AG04449 (cell line): ENCODE results near the gene TTC23.

Source experiments
- CTCF ChIA-PET: fragments of 350-600 bp; formaldehyde crosslinking; extraction: SDS; loops from one replicate; lab custom pipeline; 2021; ENCODE audit warnings: antibody characterized with exemption; lab: Yijun Ruan, JAX
- POLR2A ChIA-PET: fragments of 400-600, 350-600 bp; formaldehyde crosslinking; extraction: SDS; loops from one replicate; lab custom pipeline; 2020; ENCODE audit warnings: antibody characterized with exemption, inconsistent platforms; lab: Yijun Ruan, JAX
- DNase-seq: peaks from one replicate; pipeline ENCODE4 v3.0.0-alpha.2; 2010; ENCODE audit warnings: low read depth, low spot score
- H3K4me3 ChIP-seq: 2 replicates; pipeline ENCODE4 v1.5.1; 2011; ENCODE audit warnings: low read depth, mild to moderate bottlenecking, control low read depth, low read length
- CTCF ChIP-seq: IDR thresholded peaks from one replicate; pipeline ENCODE4 v1.5.1; 2011; ENCODE audit warnings: mild to moderate bottlenecking, moderate library complexity, low read length, control low read depth, inconsistent platforms; ENCODE audit not compliant: insufficient read depth; ENCODE audit errors: missing control alignments

TTC23 gene

GRCh38 chr15:99104788-99105513 is 144.4 kb downstream of the TTC23 start, which contains the start of gene SYNM:
SYNM (plus strand) TSS chr15:99105080; CDS start chr15:99105200, 120 bp downstream.
- ChIA-PET CTCF (interaction anchor here (0.6 to 11.3 kb wide), 27 partner anchors 10 to 675 kb away, joined by 3 to 196 read pairs (median 5); no protein-coding TSS in a partner anchor), POLR2A (interaction anchor here (0.6 to 1.6 kb wide), 2 partner anchors 18 to 146 kb away, joined by 3 to 7 read pairs; no protein-coding TSS in a partner anchor)
- TF ChIP-seq CTCF: peak; percentile 67
- DNase-seq: no peak
- H3K4me3 ChIP-seq: peak within 1 kb of the TSS; percentile 64

GRCh38 chr15:99103279-99103678 is 146.1 kb downstream of the TTC23 start:
- no peak for DNase-seq
- CTCF ChIA-PET: interaction anchor here (0.6 to 9.6 kb wide), 16 partner anchors 10 to 601 kb away, joined by 3 to 356 read pairs (median 6); no protein-coding TSS in a partner anchor
- H3K4me3 ChIP-seq: no peak overlapping the region
- no peak for TF ChIP-seq CTCF
- POLR2A ChIA-PET: no interaction called here

- CTCF ChIA-PET: interaction anchor here (1.0 to 9.6 kb wide), 25 partner anchors 10 to 661 kb away, joined by 3 to 356 read pairs (median 8); no protein-coding TSS in a partner anchor
- no peak for TF ChIP-seq CTCF
- H3K4me3 ChIP-seq: no peak overlapping the region
- POLR2A ChIA-PET: no interaction called here
- no peak for DNase-seq
These were observed 146.8 kb downstream of the TTC23 start for GRCh38 chr15:99102332-99103235.

DNA sequence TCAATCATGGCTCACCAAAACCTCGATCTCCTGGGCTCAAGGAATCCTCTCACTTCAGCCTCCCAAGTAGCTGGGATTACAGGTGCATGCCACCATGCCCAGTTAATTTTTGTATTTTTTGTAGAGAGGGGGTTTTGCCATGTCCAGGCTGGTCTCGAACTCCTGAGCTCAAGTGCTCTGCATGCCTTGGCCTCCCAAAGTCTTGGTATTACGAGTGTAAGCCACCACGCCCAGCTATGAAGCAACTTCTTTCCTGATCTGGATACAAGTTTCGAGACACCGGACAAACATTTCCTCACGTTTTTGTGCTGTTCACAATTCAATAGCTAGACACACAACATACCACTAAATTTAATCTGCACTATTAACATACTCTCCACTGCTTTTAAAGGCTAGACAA is 147.9 kb downstream of the TTC23 start:
- DNase-seq: no peak
- no peak overlapping the region for H3K4me3 ChIP-seq
- ChIA-PET POLR2A (no interaction called here), CTCF (interaction anchor here (0.5 to 9.6 kb wide), 45 partner anchors 12 to 661 kb away, joined by 3 to 356 read pairs (median 5); partner anchors contain the start of gene LRRC28)
- TF ChIP-seq CTCF: no peak

DNA sequence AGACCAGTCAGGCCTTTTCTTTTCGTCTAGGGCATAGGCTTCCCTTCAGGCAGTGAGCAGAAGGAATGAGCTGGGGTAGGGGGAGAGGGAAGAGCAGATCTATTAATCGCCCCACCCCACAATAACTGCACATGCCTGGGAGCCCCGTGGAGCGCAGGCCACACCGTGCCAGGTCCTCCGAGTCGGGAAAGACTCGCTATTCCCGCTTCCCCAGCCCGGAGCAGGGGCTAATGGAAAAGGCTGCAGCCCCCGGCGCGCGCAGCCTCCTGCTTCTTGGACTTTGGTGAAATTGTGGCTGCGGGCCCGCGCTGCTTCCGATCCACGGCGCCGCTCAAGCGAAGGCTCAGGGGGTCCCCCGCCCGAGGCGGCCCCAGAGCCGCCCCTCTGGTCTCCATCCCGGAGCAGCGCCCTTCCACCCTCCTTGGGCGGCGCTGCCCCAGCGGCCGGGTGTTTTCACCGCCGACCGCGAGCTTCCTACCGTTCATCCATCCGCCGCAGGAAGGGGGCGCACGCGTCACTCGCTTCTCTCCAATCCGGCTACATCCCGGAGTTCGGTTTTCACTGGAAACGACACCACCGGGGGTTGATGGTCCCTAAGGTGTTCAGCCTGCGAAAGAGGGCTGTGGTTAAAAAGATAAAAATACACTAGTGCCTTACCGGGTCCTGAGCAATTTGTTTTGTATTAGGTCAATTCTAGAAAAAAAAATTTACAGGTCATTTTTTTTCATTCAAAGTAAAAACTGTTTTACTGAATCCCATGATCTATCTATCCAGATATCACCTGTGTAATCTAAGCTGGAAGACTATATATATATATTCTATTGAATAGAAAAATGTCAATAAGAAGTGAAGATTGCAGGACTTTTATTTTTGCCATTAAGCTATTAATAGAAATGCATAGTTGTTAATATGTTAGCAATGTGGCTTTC is 148.9 kb downstream of the TTC23 start:
- no peak for DNase-seq
- TF ChIP-seq CTCF: peak; percentile 95
- H3K4me3 ChIP-seq: peak overlapping the region; percentile 50
- POLR2A ChIA-PET: interaction anchor here (0.6 kb wide), 1 partner anchor 23 kb away, joined by 4 read pairs; no protein-coding TSS in a partner anchor
- CTCF ChIA-PET: interaction anchor here (0.5 to 9.6 kb wide), 52 partner anchors 11 to 672 kb away, joined by 3 to 356 read pairs (median 4); partner anchors contain the start of gene LRRC28
